A549 (cell line): ENCODE results near the gene ZCWPW1. TPM values are rescaled to one million over a fixed set of nuclear protein-coding genes. Genes with fewer than 3 reads are reported as not detected.

ENCODE experiments used
- ATAC-seq, 2 experiments: fragments of 200-7000 bp in 1 of 2; fragments of >200 bp in 1 of 2; cut with Nextera tagmentation in 1 of 2; cut with Tn5 transposase in 1 of 2; 3 replicates each; pipeline versions ENCODE4 v1.8.0 to v1.9.1; 2018 to 2020; ENCODE audit warnings: mild to moderate bottlenecking in 1 of 2, moderate library complexity in 1 of 2
- CTCF ChIA-PET: fragments of 300-600 bp; sonication (Branson Sonifier 250); formaldehyde crosslinking; extraction: SDS; loops from one replicate; lab custom pipeline; 2021; ENCODE audit warnings: antibody characterized with exemption, inconsistent platforms; lab: Yijun Ruan, JAX
- POLR2A ChIA-PET: fragments of 350-600 bp; formaldehyde crosslinking; extraction: SDS; loops from one replicate; lab custom pipeline; 2021; ENCODE audit warnings: antibody characterized with exemption, inconsistent platforms; lab: Yijun Ruan, JAX
- DNase-seq, 2 experiments: peaks; one replicate each; pipeline versions ENCODE4 v3.0.0 to v3.0.0-alpha.2; 2011 to 2016; ENCODE audit warnings: low read depth in 1 of 2, low spot score in 1 of 2
- FAIRE-seq: peaks from 2 replicates; lab custom pipeline; 2011; peaks lifted over from hg19 to GRCh38; lab: Jason Lieb, UNC
- H3K27ac ChIP-seq, 2 experiments: fragments of >200 bp; sonication (Bioruptor Twin); formaldehyde crosslinking; 3 replicates each; pipeline ENCODE4 v1.5.1; 2016 to 2017
- H3K4me1 ChIP-seq: fragments of >200 bp; sonication (Bioruptor Twin); formaldehyde crosslinking; 3 replicates; pipeline ENCODE4 v1.6.1; 2016
- H3K4me2 ChIP-seq: fragments of >200 bp; sonication (Bioruptor Twin); formaldehyde crosslinking; 3 replicates; pipeline ENCODE4 v1.6.1; 2016
- H3K4me3 ChIP-seq: fragments of >200 bp; sonication (Bioruptor Twin); formaldehyde crosslinking; 3 replicates; pipeline ENCODE4 v1.5.1; 2016
- H3K9me3 ChIP-seq: fragments of >200 bp; sonication (Bioruptor Twin); formaldehyde crosslinking; 3 replicates; pipeline ENCODE4 v1.6.1; 2016
- CEBPB ChIP-seq, 2 experiments: fragments of >200 bp in 1 of 2; sonication (Bioruptor Twin) in 1 of 2; formaldehyde crosslinking in 1 of 2; IDR thresholded peaks; 2 replicates each; pipeline ENCODE4 v1.6.1; 2012 to 2016
- CHD4 ChIP-seq: fragments of 200-600 bp; sonication (generic); IDR thresholded peaks from 2 replicates; pipeline ENCODE4 v1.6.1; 2016; ENCODE audit warnings: antibody characterized with exemption, mild to moderate bottlenecking, borderline replicate concordance
- E2F6 ChIP-seq: IDR thresholded peaks from 2 replicates; pipeline ENCODE4 v1.6.1; 2012; ENCODE audit warnings: low read depth, borderline replicate concordance
- EHMT2 ChIP-seq: fragments of 200-600 bp; sonication (generic); IDR thresholded peaks from 2 replicates; pipeline ENCODE4 v1.6.1; 2016; ENCODE audit warnings: antibody characterized with exemption, low read depth, mild to moderate bottlenecking, moderate library complexity
- EP300 ChIP-seq, 2 experiments: fragments of >200 bp; sonication (Bioruptor Twin); formaldehyde crosslinking; IDR thresholded peaks; 2 replicates in 1 of 2; 3 replicates in 1 of 2; pipeline ENCODE4 v1.6.1; 2016 to 2017
- HDAC2 ChIP-seq: fragments of 200-600 bp; sonication (generic); IDR thresholded peaks from 2 replicates; pipeline ENCODE4 v1.6.1; 2016
- HES2 ChIP-seq: fragments of >200 bp; sonication (Bioruptor Twin); formaldehyde crosslinking; IDR thresholded peaks from 2 replicates; pipeline ENCODE4 v1.6.1; 2016
- HOXB13 ChIP-seq: fragments of 250-450 bp; sonication (Bioruptor Pico); IDR thresholded peaks from 2 replicates; pipeline ENCODE4 v1.5.0; 2020; ENCODE audit warnings: low read depth, mild to moderate bottlenecking, moderate library complexity
- JUN ChIP-seq, 2 experiments: fragments of >200 bp; sonication (Bioruptor Twin); formaldehyde crosslinking; IDR thresholded peaks; 2 replicates in 1 of 2; 3 replicates in 1 of 2; pipeline ENCODE4 v1.6.1; 2016 to 2017
- PBX3 ChIP-seq: IDR thresholded peaks from 2 replicates; pipeline ENCODE4 v1.6.1; 2012
- PHF8 ChIP-seq: fragments of 200-600 bp; sonication (generic); IDR thresholded peaks from 2 replicates; pipeline ENCODE4 v1.6.1; 2016; ENCODE audit warnings: low read depth, mild to moderate bottlenecking, antibody characterized with exemption, moderate library complexity, borderline replicate concordance
- POLR2AphosphoS2 ChIP-seq: conservative IDR thresholded peaks from 2 replicates; pipeline ENCODE4 v1.6.1; 2012; ENCODE audit warnings: low read length, improper control_type of control experiment, inconsistent platforms
- SREBF2 ChIP-seq: fragments of 450-650 bp; IDR thresholded peaks from 2 replicates; pipeline ENCODE4 v1.6.1; 2014; ENCODE audit warnings: mild to moderate bottlenecking, moderate library complexity
- WGBS: methylation state at CpG from one replicate; pipeline ENCODE4 v1.1.6; 2017; ENCODE audit errors: missing lambda C conversion rate; 5-methylcytosine and 5-hydroxymethylcytosine counted together
- polyA plus RNA-seq, 4 experiments: library from polyadenylated mRNA; depleted of rRNA in 3 of 4; stranded (reverse); fragments of >200 nt; fragmentation: RNase III in 1 of 4; extraction: RNeasy Plus Mini Kit Qiagen cat#74134 plus additional on column Dnase treatment in 1 of 4; gene quantifications; 2 replicates in 3 of 4; 3 replicates in 1 of 4; pipeline ENCODE4 v1.2.3, GENCODE V29; 2011 to 2017
- TF ChIP-seq, protein P1 (sequence below): fragments of 200-600 bp; sonication (generic); IDR thresholded peaks from 2 replicates; pipeline ENCODE4 v1.6.1; 2016; ENCODE audit warnings: antibody characterized with exemption, mild to moderate bottlenecking, moderate library complexity
- TF ChIP-seq, protein P2 (sequence below): fragments of 250-450 bp; sonication (Bioruptor Pico); IDR thresholded peaks from 2 replicates; pipeline ENCODE4 v1.5.0; 2021; ENCODE audit warnings: mild to moderate bottlenecking, moderate library complexity, borderline replicate concordance

ZCWPW1 gene
- polyA plus RNA-seq, 2 of the 4 experiments (the other 2 are of a cell fraction): 2.0 to 4.2 TPM

DNA sequence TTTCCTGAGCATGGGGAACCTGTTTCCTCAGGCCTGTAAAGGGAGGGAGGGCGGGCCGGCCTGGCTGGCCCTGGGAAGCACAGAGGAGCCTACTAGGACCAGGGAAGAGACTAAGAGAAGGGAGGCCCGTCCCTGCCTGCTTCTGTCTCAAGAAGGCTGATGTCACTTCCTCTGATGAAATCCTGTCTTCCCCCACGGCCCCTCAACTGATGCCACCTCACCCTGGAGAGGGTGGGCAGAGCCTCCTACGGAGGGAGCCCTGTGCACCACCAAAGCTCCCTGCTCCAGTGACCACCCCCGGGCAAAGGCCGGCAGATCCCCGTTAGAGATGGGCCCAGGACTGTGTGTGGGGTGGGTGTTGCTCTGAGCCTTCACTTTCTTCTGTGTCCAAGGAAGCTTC, 56.2 kb downstream of the ZCWPW1 start:
- Histone ChIP-seq H3K27ac (peak overlapping the region in 1 of 2 experiments; percentile 70; a peak in 3 of 6 replicates), H3K4me3 (no peak overlapping the region), H3K9me3 (no peaks in the 10 kb centered on the region), H3K4me1 (peaks cover 7% of the 10 kb centered on the region; the same call in 2 of the 3 replicates), H3K4me2 (no peak overlapping the region; the same call in 2 of the 3 replicates)
- CTCF ChIA-PET: interaction anchor here (0.7 kb wide), 1 partner anchor 35 kb away, joined by 5 read pairs; no protein-coding TSS in a partner anchor
- POLR2A ChIA-PET: no interaction called here
- ATAC-seq: peak; percentile 15 to 26; a peak in 4 of 6 replicates
- no peak for DNase-seq
- TF ChIP-seq, protein P1, sequence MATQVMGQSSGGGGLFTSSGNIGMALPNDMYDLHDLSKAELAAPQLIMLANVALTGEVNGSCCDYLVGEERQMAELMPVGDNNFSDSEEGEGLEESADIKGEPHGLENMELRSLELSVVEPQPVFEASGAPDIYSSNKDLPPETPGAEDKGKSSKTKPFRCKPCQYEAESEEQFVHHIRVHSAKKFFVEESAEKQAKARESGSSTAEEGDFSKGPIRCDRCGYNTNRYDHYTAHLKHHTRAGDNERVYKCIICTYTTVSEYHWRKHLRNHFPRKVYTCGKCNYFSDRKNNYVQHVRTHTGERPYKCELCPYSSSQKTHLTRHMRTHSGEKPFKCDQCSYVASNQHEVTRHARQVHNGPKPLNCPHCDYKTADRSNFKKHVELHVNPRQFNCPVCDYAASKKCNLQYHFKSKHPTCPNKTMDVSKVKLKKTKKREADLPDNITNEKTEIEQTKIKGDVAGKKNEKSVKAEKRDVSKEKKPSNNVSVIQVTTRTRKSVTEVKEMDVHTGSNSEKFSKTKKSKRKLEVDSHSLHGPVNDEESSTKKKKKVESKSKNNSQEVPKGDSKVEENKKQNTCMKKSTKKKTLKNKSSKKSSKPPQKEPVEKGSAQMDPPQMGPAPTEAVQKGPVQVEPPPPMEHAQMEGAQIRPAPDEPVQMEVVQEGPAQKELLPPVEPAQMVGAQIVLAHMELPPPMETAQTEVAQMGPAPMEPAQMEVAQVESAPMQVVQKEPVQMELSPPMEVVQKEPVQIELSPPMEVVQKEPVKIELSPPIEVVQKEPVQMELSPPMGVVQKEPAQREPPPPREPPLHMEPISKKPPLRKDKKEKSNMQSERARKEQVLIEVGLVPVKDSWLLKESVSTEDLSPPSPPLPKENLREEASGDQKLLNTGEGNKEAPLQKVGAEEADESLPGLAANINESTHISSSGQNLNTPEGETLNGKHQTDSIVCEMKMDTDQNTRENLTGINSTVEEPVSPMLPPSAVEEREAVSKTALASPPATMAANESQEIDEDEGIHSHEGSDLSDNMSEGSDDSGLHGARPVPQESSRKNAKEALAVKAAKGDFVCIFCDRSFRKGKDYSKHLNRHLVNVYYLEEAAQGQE: no peak
- TF ChIP-seq E2F6 (no peak), HOXB13 (CRISPR knock-in tag) (no peak), EHMT2 (no peak), POLR2AphosphoS2 (no peak), HDAC2 (no peak), EP300 (IDR thresholded peaks at IDR 0.05) (no peak), PHF8 (no peak), SREBF2 (no peak), CHD4 (no peak), HES2 (no peak)
- TF ChIP-seq, protein P2, sequence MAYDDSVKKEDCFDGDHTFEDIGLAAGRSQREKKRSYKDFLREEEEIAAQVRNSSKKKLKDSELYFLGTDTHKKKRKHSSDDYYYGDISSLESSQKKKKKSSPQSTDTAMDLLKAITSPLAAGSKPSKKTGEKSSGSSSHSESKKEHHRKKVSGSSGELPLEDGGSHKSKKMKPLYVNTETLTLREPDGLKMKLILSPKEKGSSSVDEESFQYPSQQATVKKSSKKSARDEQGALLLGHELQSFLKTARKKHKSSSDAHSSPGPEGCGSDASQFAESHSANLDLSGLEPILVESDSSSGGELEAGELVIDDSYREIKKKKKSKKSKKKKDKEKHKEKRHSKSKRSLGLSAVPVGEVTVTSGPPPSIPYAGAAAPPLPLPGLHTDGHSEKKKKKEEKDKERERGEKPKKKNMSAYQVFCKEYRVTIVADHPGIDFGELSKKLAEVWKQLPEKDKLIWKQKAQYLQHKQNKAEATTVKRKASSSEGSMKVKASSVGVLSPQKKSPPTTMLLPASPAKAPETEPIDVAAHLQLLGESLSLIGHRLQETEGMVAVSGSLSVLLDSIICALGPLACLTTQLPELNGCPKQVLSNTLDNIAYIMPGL (CRISPR knock-in tag): no peak
- 50% methylated on average over 7 of the region's 8 CpGs for WGBS
- no peak for FAIRE-seq

DNA sequence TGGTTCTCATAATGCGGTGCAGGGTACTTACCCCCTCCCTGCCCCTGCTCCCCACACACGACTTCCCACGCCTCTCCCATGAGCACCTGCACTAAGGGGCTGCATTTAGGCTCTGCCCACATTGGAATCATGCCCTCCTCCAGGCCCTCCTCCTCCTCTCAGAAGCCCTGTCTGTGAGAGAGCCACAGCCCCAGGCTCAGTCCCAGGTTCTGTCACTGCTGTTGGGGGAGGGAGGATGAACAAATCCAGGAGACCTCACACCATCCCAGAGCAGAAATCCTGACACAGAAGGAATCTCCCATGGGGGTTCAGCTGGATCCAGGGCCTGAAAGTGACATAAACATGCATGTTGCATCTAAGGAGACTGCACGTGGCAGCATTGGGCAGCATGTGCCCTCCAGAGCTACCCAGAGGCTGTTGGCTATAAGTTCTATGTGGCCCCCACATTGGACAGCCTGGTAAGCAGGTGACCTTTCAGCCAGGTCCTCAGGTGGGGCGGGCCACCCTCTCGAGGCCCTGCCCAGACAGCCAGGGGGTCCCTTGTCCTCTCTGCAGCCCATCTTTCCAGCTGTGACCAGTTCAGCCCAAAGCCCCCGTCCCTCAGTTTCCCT, 56.8 kb downstream of the ZCWPW1 start:
- ChIA-PET CTCF (interaction anchor here (0.7 kb wide), 1 partner anchor 36 kb away, joined by 5 read pairs; no protein-coding TSS in a partner anchor), POLR2A (no interaction called here)
- H3K4me3 ChIP-seq: no peak overlapping the region
- peak; percentile 5 to 11; a peak in 5 of 6 replicates for ATAC-seq
- 0 out of 2 replicates have a peak, but pooled peaks have one; percentile 44 for TF ChIP-seq PBX3
- TF ChIP-seq CEBPB (IDR thresholded peaks at IDR 0.05): no peak
- TF ChIP-seq JUN (IDR thresholded peaks at IDR 0.05): peak in 1 of 2 experiments; percentile 19; a peak in 1 of 5 replicates
- FAIRE-seq: no peak
- peak overlapping the region in 1 of 2 experiments; percentile 70; a peak in 3 of 6 replicates for H3K27ac ChIP-seq
- H3K4me1 ChIP-seq: peaks cover 7% of the 10 kb centered on the region; the same call in 2 of the 3 replicates
- WGBS: 87% methylated on average over 6 of the region's 7 CpGs
- H3K4me2 ChIP-seq: no peak overlapping the region; the same call in 2 of the 3 replicates
- DNase-seq: no peak
- H3K9me3 ChIP-seq: no peaks in the 10 kb centered on the region
